Breast epithelium (tissue), 4 donors: ENCODE measurements around the gene SORL1. TPM values are rescaled to one million over a fixed set of nuclear protein-coding genes. Genes with fewer than 3 reads are reported as not detected.

Source experiments
- DNase-seq, 2 donors: peaks; one replicate each; pipeline ENCODE4 v3.0.0-alpha.2; 2019; ENCODE audit warnings: low spot score in 2 of 2
- H3K27ac ChIP-seq, 2 donors: fragments of 200-600 bp; sonication (generic) in 1 of 2; one replicate each; pipeline ENCODE4 v1.5.1; 2016 to 2019; ENCODE audit warnings: mild to moderate bottlenecking in 1 of 2
- H3K27me3 ChIP-seq, 2 donors: fragments of 200-600 bp; sonication (generic) in 1 of 2; one replicate each; pipeline versions ENCODE4 v1.5.1 to v1.6.0; 2017 to 2019; ENCODE audit warnings: control low read depth in 1 of 2, mild to moderate bottlenecking in 1 of 2
- H3K36me3 ChIP-seq: fragments of 200-600 bp; one replicate; pipeline ENCODE4 v1.5.1; 2019
- H3K4me1 ChIP-seq, 2 donors: fragments of 200-600 bp; sonication (generic); one replicate each; pipeline ENCODE4 v1.5.1; 2016 to 2019; ENCODE audit warnings: control low read depth in 1 of 2
- H3K4me3 ChIP-seq, 3 donors: fragments of 200-600 bp; sonication (generic); 1 replicate in 2 of 3; 2 replicates in 1 of 3; pipeline ENCODE4 v1.5.1; 2016 to 2019; ENCODE audit warnings: mild to moderate bottlenecking in 3 of 3, moderate library complexity in 2 of 3
- H3K9me3 ChIP-seq, 2 donors: fragments of 200-600 bp; sonication (generic) in 1 of 2; one replicate each; pipeline ENCODE4 v1.5.1; 2016 to 2019; ENCODE audit warnings: control low read depth in 1 of 2
- CTCF ChIP-seq, 3 donors: fragments of 450-650 bp; IDR thresholded peaks; one replicate each; pipeline ENCODE4 v1.5.1; 2016 to 2017; ENCODE audit warnings: antibody characterized with exemption in 3 of 3, mild to moderate bottlenecking in 3 of 3, moderate library complexity in 3 of 3
- POLR2A ChIP-seq: fragments of 450-650 bp; IDR thresholded peaks from one replicate; pipeline ENCODE4 v1.6.1; 2016; ENCODE audit warnings: antibody characterized with exemption, mild to moderate bottlenecking, moderate library complexity
- POLR2AphosphoS5 ChIP-seq, 3 donors: sonication (generic); formaldehyde crosslinking; IDR thresholded peaks; one replicate each; pipeline ENCODE4 v1.6.1; 2017; ENCODE audit warnings: antibody characterized with exemption in 3 of 3
- intact Hi-C: fragments of 100-400 bp; cut with DNase I; formaldehyde crosslinking; loops from one replicate; pipeline ENCODE4 v1.15.1; 2023; ENCODE audit warnings: low total_unique reads
- total RNA-seq, 3 donors: library from RNA; depleted of rRNA; stranded (reverse); fragments of >200 nt; gene quantifications; one replicate each; pipeline ENCODE4 v1.1.0, GENCODE V29; 2016

The SORL1 gene
- total RNA-seq, 3 donors from 2014 or later: 3.5 to 64.0 (median 50.8) TPM

- H3K4me3 ChIP-seq: no peak overlapping the region
- intact Hi-C loops: no loop called here
- H3K9me3 ChIP-seq: no peaks in the 10 kb centered on the region
- TF ChIP-seq POLR2A: no peak
- TF ChIP-seq CTCF (IDR thresholded peaks at IDR 0.05): no peak
- no peak for TF ChIP-seq POLR2AphosphoS5 (IDR thresholded peaks at IDR 0.05)
- H3K4me1 ChIP-seq: peaks cover 9 to 16% of the 10 kb centered on the region in 2 donors
- no peaks in the 10 kb centered on the region for H3K36me3 ChIP-seq
- H3K27ac ChIP-seq: peak overlapping the region; percentile 74 to 89
- H3K27me3 ChIP-seq: no peaks in the 10 kb centered on the region
- no peak for DNase-seq
Measured at GRCh38 chr11:121463689-121464335, 11.7 kb downstream of the SORL1 start.

DNA sequence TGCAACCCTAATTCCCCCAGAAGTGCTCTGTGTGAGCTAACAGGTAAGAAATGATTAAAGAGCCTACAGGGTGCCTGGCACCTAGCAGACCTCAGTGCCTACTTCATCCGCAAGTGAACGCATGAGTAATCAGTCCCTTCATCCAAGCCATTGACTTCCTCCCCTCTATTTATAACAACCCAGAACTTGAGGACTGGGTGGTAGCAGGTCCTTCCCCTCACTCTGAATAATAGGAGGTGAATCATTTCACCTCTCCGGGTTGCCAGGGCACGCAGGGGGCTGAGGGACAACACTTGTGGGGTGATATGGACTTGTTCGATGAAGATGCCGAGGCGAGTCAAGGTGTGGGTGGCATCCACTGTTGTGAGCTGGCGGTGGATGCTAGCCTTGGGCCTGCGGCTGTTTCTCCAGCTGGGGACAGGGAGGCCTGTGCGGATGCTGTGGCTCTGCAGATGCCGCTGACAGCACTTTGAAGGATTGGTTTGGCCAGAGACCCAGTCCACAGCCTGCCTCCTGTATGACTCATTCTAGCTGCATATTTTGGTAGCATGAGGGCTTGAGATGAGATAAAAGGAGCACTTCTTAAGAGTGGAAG lies 12.3 kb downstream of the SORL1 start:
- TF ChIP-seq POLR2A: no peak
- TF ChIP-seq POLR2AphosphoS5 (IDR thresholded peaks at IDR 0.05): no peak
- TF ChIP-seq CTCF (IDR thresholded peaks at IDR 0.05): no peak
- peak; percentile 70 to 77 for DNase-seq
- Histone ChIP-seq H3K36me3 (no peaks in the 10 kb centered on the region), H3K4me3 (no peak overlapping the region), H3K27ac (peak overlapping the region; percentile 74 to 89), H3K27me3 (no peaks in the 10 kb centered on the region), H3K9me3 (no peaks in the 10 kb centered on the region), H3K4me1 (peaks cover 9 to 16% of the 10 kb centered on the region in 2 donors)
- intact Hi-C loops: no loop called here

GRCh38 chr11:121465709-121466062 lies 13.6 kb downstream of the SORL1 start:
- H3K36me3 ChIP-seq: no peaks in the 10 kb centered on the region
- DNase-seq: no peak
- no peaks in the 10 kb centered on the region for H3K9me3 ChIP-seq
- peak overlapping the region; percentile 87 to 89 for H3K27ac ChIP-seq
- TF ChIP-seq POLR2AphosphoS5 (IDR thresholded peaks at IDR 0.05) (no peak), POLR2A (no peak), CTCF (IDR thresholded peaks at IDR 0.05) (no peak)
- intact Hi-C loops: no loop called here
- no peak overlapping the region for H3K4me3 ChIP-seq
- H3K27me3 ChIP-seq: no peaks in the 10 kb centered on the region
- H3K4me1 ChIP-seq: peaks cover 9 to 16% of the 10 kb centered on the region in 2 donors

- TF ChIP-seq POLR2A (no peak), POLR2AphosphoS5 (IDR thresholded peaks at IDR 0.05) (peak; percentile 55 to 64 (median 56))
- Histone ChIP-seq H3K4me3 (no peak overlapping the region), H3K27ac (peak overlapping the region; percentile 87 to 89), H3K36me3 (no peaks in the 10 kb centered on the region), H3K27me3 (no peaks in the 10 kb centered on the region), H3K4me1 (peaks cover 9 to 16% of the 10 kb centered on the region in 2 donors), H3K9me3 (no peaks in the 10 kb centered on the region)
- intact Hi-C loops: no loop called here
- DNase-seq: peak; percentile 95 to 96
Measured at GRCh38 chr11:121466063-121466794, 14.1 kb downstream of the SORL1 start.

DNA sequence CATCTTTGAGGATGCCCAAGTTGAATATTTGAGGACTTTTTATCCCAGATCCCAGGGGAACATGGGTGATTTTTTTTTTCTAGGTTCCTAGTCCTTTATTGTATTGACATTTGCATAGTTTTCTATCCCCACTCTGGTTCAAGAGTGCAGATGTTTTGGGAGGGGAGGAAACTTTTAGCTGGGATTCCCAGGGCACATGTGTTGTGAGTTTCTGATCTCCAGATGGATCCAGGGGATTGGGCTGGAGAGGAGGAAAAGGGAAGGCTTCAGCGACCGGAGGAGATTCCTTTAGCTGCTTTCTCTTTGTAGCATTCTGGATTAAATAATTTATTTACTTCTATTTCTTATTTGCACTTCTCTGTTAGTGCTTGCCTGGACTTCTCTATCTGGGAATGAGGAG lies 15.4 kb downstream of the SORL1 start:
- Histone ChIP-seq H3K9me3 (no peaks in the 10 kb centered on the region), H3K36me3 (no peaks in the 10 kb centered on the region), H3K4me1 (peaks cover 9 to 16% of the 10 kb centered on the region in 2 donors), H3K27ac (peak overlapping the region; percentile 73 to 89), H3K4me3 (peak overlapping the region in 1 of 3 donors; percentile 4), H3K27me3 (no peaks in the 10 kb centered on the region)
- no peak for DNase-seq
- intact Hi-C loops: no loop called here
- TF ChIP-seq POLR2AphosphoS5 (IDR thresholded peaks at IDR 0.05): no peak
- no peak for TF ChIP-seq POLR2A

DNA sequence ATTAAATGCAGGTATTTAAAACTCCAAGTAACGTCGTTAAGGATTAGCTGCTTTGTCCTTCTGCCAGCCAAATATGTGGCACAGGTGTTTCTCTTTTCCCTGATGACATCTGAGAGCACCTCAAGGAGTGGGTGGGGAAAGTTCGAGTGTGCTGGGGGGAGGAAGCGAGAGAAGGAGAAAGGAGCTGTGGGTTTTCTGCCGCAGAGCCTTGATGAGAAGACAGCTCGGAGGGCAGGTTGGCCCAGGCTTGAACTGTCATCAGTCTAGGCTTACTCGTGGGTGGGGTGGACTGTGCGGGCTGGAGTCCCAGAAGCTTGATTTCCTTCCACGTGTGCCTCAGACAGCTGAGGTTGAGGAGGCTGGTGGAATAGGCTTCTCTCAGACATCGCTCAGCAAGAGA lies 15.9 kb downstream of the SORL1 start:
- no peaks in the 10 kb centered on the region for H3K36me3 ChIP-seq
- H3K4me1 ChIP-seq: peaks cover 10 to 16% of the 10 kb centered on the region in 2 donors
- H3K27me3 ChIP-seq: no peaks in the 10 kb centered on the region
- H3K27ac ChIP-seq: peak overlapping the region; percentile 70 to 89
- intact Hi-C loops: no loop called here
- TF ChIP-seq POLR2AphosphoS5 (IDR thresholded peaks at IDR 0.05) (no peak), CTCF (IDR thresholded peaks at IDR 0.05) (no peak), POLR2A (no peak)
- peak overlapping the region in 1 of 3 donors; percentile 4 for H3K4me3 ChIP-seq
- H3K9me3 ChIP-seq: no peaks in the 10 kb centered on the region
- no peak for DNase-seq
